Stomach (tissue), 4 donors: ENCODE measurements around the gene RNFT2.

ENCODE experiments used
- EP300 ChIP-seq: sonication (generic); formaldehyde crosslinking; IDR thresholded peaks from one replicate; pipeline ENCODE4 v1.6.1; 2017; ENCODE audit warnings: antibody characterized with exemption
- POLR2A ChIP-seq, 4 donors: fragments of 450-650 bp; IDR thresholded peaks; one replicate each; pipeline ENCODE4 v1.6.1; 2016; ENCODE audit warnings: antibody characterized with exemption in 4 of 4, control low read depth in 2 of 4, mild to moderate bottlenecking in 1 of 4, moderate library complexity in 1 of 4
- POLR2AphosphoS5 ChIP-seq, 3 donors: sonication (generic); formaldehyde crosslinking; IDR thresholded peaks; one replicate each; pipeline ENCODE4 v1.6.1; 2016; ENCODE audit warnings: antibody characterized with exemption in 3 of 3
- TF ChIP-seq, protein P1 (sequence below), 7 experiments: fragments of 450-650 bp in 4 of 7; fragments of 200-600 bp in 3 of 7; sonication (generic) in 3 of 7; IDR thresholded peaks; one replicate each; pipeline ENCODE4 v1.5.1; 2016 to 2019; ENCODE audit warnings: antibody characterized with exemption in 7 of 7, control low read depth in 2 of 7, mild to moderate bottlenecking in 1 of 7

DNA sequence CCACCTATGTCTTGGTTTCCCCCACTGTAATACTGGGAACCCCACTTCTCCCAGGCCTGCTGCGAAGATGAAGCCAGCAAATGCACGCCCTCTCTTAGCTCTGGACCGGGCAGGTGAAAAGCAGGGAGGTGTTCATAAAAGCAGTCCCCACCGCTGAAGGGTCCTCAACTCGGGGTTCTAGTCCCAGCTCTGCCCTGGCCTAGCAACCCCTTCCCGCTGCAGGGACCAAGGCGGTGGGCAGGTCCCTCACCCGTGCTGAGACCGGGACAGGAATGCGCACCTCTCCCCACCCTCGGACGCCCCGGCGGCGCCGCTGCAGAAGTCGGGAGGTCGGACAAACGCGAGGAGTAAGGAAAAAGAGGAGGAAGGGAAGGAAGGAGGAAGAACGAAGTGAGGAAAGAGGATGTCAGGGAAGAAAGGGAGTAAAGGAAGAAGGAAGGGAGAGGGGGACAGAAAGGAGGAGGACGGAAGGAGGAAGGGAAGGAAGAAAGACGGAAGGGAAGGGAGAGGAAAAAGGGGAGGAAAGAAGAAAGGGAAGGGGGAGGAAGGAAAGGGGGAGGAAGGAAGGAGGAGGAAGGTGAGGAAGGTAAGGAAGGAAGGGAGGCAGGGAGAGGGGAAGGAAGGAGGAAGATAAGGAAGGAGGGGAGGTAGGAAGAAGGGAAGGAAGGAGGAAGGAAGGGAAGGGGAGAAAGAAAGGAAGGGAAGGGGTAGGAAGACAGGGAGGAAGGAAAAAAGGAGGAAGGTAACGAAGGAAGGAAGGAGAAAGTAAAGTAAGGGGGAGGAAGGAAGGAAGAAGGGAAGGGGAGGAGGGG is 947 bp upstream of the RNFT2 start:
- no peak for TF ChIP-seq EP300
- TF ChIP-seq POLR2A (IDR thresholded peaks at IDR 0.05) = no peak
- TF ChIP-seq, protein P1, sequence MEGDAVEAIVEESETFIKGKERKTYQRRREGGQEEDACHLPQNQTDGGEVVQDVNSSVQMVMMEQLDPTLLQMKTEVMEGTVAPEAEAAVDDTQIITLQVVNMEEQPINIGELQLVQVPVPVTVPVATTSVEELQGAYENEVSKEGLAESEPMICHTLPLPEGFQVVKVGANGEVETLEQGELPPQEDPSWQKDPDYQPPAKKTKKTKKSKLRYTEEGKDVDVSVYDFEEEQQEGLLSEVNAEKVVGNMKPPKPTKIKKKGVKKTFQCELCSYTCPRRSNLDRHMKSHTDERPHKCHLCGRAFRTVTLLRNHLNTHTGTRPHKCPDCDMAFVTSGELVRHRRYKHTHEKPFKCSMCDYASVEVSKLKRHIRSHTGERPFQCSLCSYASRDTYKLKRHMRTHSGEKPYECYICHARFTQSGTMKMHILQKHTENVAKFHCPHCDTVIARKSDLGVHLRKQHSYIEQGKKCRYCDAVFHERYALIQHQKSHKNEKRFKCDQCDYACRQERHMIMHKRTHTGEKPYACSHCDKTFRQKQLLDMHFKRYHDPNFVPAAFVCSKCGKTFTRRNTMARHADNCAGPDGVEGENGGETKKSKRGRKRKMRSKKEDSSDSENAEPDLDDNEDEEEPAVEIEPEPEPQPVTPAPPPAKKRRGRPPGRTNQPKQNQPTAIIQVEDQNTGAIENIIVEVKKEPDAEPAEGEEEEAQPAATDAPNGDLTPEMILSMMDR (IDR thresholded peaks at IDR 0.05) = no peak
- TF ChIP-seq POLR2AphosphoS5 (IDR thresholded peaks at IDR 0.05) = no peak
